Stimulated activated naive B cell treated with anti-CD40 and anti-IgM and Interleukin-4, amounts not matched to agents 10 μg/mL and 1 μg/mL and 100 μg/mL, for 72 hours (primary cell): Measurements from ENCODE around the gene SLC9A7.
"Not testable (repeated sequence)": the region's sequence is repeated elsewhere in the genome, so short reads cannot be mapped to it uniquely, and the experiment has no call there.

ENCODE experiments used
- ATAC-seq, 2 donors: fragments of 150-1000 bp; cut with Tn5 transposase; replicated peaks; 2 replicates each; pipeline ENCODE4 v1.10.0; 2021; ENCODE audit warnings: moderate library complexity in 1 of 2
- DNase-seq: peaks from one replicate; pipeline ENCODE4 v3.0.0; 2021
- H3K27ac Mint-ChIP-seq: one replicate; pipeline ENCODE4 v1.8.0; 2022; ENCODE audit warnings: mild to moderate bottlenecking, mixed read lengths
- H3K27me3 Mint-ChIP-seq, 2 donors: one replicate each; pipeline ENCODE4 v1.8.0; 2022; ENCODE audit warnings: mixed read lengths in 2 of 2
- H3K36me3 Mint-ChIP-seq, 2 donors: one replicate each; pipeline ENCODE4 v1.8.0; 2022; ENCODE audit warnings: mixed read lengths in 2 of 2, mild to moderate bottlenecking in 1 of 2
- H3K4me1 Mint-ChIP-seq, 2 donors: one replicate each; pipeline ENCODE4 v1.8.0; 2022; ENCODE audit warnings: mixed read lengths in 2 of 2, mild to moderate bottlenecking in 1 of 2
- H3K4me3 Mint-ChIP-seq, 2 donors: one replicate each; pipeline ENCODE4 v1.8.0; 2022; ENCODE audit warnings: mild to moderate bottlenecking in 2 of 2, mixed read lengths in 2 of 2, moderate library complexity in 1 of 2
- H3K9me3 Mint-ChIP-seq, 2 donors: one replicate each; pipeline ENCODE4 v1.8.0; 2022; ENCODE audit warnings: mixed read lengths in 2 of 2, mild to moderate bottlenecking in 1 of 2

Gene SLC9A7

DNA sequence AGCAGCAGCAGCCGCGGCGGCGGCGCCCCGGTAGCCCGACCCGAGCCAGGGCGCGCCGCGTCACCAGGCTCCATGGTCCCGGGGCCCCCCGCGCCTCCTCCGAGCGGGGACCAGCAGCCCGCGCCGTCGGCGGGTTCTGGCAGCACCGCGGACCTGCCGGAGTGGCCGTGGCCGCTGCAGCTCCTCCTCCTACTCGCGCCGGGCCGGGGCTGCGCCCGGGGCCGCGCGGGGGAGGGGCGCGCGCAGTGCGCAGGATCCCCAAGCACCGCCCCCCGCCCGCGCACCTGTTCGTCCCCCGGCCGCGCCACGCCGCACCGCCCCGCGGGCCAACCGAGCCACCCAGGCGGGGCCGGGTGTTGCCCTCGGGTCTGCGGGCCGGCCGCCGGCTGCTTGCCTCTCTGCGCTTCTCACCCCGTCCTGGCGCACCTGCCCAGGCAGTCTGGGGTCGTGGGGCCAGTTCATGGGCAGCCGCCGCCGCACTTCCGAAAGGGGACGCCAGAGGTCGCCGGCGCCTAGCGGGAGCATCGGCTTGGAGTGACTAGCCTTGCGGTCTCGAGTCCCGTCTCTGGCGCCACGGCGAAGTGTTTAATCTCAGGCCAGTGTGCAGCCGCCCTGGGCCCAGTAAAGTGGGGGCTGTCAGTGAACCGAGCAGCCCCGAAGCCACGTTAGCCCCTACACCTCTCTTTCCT lies at the start of gene SLC9A7:
Gene SLC9A7, minus strand, starts transcription at position 163 of the 689 bp plus-strand sequence. Its CDS starts 89 bp downstream, at position 74.
- Mint-ChIP-seq H3K27me3 (peaks cover 0 to 7% of the 10 kb centered on the region in 2 donors), H3K9me3 (peaks cover 0 to 4% of the 10 kb centered on the region in 2 donors)
- ATAC-seq, result peak; percentile 63 to 71

DNA sequence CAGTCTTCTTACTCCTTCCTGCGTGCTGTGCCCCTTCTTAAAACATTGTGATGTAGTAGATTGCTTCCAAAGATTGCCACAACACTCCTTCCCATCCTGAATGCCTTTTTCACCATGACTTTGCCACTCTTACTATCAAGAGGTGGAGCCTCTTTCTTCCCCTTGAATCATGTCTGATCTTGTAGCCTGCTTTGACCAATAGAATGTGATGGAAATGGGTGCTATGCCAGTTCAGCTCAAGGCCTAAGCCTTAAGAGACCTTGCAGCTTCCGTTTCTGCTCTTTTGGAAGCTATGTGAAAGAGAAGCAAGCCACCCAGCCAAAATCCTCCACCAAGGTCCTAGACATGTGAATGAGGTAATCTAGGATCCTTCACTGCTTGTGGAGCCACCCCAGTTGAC lies 46.4 kb upstream of the SLC9A7 start:
- no peaks in the 10 kb centered on the region for H3K36me3 Mint-ChIP-seq
- H3K27me3 Mint-ChIP-seq, result peaks cover 4 to 5% of the 10 kb centered on the region in 2 donors
- no peak overlapping the region for H3K27ac Mint-ChIP-seq
- H3K9me3 Mint-ChIP-seq, result peaks cover 0 to under 1% of the 10 kb centered on the region in 2 donors
- no peaks in the 10 kb centered on the region for H3K4me1 Mint-ChIP-seq
- DNase-seq (no peak), ATAC-seq (no peak)
- H3K4me3 Mint-ChIP-seq, result no peak overlapping the region

More for the DNA sequence above, at the start of gene SLC9A7:
- Mint-ChIP-seq H3K36me3 (peaks cover 12 to 30% of the 10 kb centered on the region in 2 donors), H3K4me3 (peak within 1 kb of the TSS; percentile 98 to 99), H3K27ac (peak within 1 kb of the TSS; percentile 97), H3K4me1 (peaks cover 12 to 17% of the 10 kb centered on the region in 2 donors)
- DNase-seq, result peak; percentile 83

DNA sequence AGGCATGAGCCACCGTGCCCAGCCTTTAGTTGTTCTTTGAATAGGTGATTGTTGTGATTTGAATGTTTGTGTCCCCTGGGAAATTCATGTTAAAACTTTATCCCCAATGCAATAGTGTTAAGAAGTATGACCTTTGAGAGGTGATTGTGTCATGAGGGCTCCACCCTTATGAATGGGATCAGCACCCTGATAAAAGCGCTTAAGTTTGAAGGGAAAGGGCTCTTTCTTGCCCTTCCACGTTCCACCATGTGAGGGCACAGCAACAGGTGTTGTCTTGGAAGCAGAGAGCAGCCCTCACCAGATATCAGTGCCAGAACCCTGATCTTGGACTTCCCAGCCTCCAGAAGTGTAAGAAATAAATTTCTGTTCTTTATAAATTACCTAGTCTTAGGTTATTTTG lies 44.2 kb upstream of the SLC9A7 start:
- H3K27me3 Mint-ChIP-seq, result peaks cover 0 to 4% of the 10 kb centered on the region in 2 donors
- ATAC-seq (no peak), DNase-seq (no peak)
- H3K4me1 Mint-ChIP-seq, result no peaks in the 10 kb centered on the region
- H3K4me3 Mint-ChIP-seq, result no peak overlapping the region
- H3K36me3 Mint-ChIP-seq, result no peaks in the 10 kb centered on the region
- no peak overlapping the region for H3K27ac Mint-ChIP-seq
- no peaks in the 10 kb centered on the region for H3K9me3 Mint-ChIP-seq

DNA sequence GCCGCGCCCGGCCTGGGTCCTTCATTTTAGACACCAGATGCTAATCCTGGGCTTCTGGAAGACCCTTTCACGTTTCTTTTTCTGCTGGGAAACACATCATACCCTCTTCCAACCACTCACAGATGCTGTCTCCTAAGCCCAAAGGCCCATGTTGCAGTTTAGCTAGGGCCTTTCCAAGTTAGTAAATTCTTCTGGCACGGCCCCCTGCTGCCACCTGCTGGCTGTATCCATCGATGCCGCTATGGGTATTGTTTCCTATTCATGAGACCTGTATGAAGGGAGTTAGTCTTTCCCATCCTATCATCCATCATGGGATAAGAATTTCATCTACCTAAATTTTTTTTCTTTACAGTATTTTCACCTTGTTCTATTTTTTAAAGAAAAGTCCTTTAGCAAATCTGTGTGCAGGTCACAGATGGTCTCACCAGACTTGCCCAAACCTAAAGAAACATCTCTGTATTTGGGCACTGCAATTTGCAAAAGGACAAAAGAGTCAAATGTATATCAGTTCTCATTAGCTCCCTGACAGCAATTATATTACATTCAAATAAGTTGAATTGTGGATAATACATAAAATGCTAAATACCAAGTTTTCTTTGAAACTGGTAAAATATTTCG lies 37.8 kb upstream of the SLC9A7 start:
- H3K36me3 Mint-ChIP-seq, result no peaks in the 10 kb centered on the region
- peaks cover 0 to 4% of the 10 kb centered on the region in 2 donors for H3K27me3 Mint-ChIP-seq
- H3K9me3 Mint-ChIP-seq, result no peaks in the 10 kb centered on the region
- peaks cover 11 to 15% of the 10 kb centered on the region in 2 donors for H3K4me1 Mint-ChIP-seq
- no peak overlapping the region for H3K4me3 Mint-ChIP-seq
- ATAC-seq (peak; percentile 74 to 80), DNase-seq (peak; percentile 57)
- H3K27ac Mint-ChIP-seq, result no peak overlapping the region

DNA sequence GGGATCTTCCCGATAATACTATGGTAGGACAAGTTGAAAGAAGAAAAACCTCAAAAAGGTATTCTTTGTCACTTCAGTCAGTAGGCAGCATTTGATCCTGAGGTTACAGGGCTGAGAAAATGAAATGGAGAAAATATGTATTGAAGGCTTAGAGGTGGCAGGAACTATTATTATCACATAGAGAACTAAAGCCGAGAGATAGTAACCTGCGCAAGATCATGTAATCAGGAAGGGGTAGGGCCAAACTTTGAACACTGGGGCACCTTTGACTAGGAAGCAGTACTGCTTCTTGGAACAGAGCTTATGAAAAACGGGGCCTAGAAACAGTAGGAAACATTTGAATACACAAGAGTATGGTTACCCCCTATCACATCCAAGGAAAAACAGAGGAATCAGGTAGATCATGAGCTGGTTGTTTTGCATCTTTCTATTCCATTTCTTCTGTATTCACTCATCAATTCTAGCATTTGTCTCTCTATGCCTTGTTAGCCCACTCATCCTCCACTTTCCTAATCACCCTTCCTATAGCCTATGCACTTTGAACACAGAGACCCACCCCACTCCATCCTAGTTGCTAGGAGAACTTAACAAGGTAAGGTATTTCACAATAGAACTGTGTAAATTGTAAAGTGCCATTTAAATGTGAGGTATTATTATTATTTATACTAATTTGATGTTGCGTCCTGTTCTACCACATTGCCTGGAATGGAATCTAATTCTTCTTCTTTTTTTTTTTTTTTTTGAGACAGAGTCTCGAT lies 34.6 kb upstream of the SLC9A7 start:
- H3K4me1 Mint-ChIP-seq, result peaks cover 11 to 16% of the 10 kb centered on the region in 2 donors
- H3K36me3 Mint-ChIP-seq, result no peaks in the 10 kb centered on the region
- no peak overlapping the region for H3K4me3 Mint-ChIP-seq
- H3K9me3 Mint-ChIP-seq, result no peaks in the 10 kb centered on the region
- no peak for DNase-seq
- no peaks in the 10 kb centered on the region for H3K27me3 Mint-ChIP-seq
- no peak overlapping the region for H3K27ac Mint-ChIP-seq
- no peak for ATAC-seq

DNA sequence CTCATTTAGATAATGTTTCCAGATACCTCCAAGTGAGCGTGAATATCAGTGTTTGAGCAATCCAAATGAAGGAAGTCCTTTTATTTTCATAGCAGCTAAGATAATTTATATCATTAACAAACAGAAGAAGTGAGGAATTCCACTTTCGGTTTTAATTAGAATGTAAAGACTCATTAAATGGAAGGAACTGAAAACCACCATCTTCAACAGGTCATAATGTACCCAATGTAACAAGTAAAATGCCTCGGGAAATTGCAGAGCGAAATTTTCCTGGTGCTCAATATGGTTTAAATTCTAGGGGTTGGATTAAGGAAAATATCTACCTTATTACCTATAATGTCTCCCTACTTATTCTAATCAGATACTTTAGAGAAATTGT lies 33.9 kb upstream of the SLC9A7 start:
- peak overlapping the region; percentile 10 to 61 for H3K4me3 Mint-ChIP-seq
- ATAC-seq, result peak in 1 of 2 donors; percentile 44
- H3K9me3 Mint-ChIP-seq, result no peaks in the 10 kb centered on the region

DNA sequence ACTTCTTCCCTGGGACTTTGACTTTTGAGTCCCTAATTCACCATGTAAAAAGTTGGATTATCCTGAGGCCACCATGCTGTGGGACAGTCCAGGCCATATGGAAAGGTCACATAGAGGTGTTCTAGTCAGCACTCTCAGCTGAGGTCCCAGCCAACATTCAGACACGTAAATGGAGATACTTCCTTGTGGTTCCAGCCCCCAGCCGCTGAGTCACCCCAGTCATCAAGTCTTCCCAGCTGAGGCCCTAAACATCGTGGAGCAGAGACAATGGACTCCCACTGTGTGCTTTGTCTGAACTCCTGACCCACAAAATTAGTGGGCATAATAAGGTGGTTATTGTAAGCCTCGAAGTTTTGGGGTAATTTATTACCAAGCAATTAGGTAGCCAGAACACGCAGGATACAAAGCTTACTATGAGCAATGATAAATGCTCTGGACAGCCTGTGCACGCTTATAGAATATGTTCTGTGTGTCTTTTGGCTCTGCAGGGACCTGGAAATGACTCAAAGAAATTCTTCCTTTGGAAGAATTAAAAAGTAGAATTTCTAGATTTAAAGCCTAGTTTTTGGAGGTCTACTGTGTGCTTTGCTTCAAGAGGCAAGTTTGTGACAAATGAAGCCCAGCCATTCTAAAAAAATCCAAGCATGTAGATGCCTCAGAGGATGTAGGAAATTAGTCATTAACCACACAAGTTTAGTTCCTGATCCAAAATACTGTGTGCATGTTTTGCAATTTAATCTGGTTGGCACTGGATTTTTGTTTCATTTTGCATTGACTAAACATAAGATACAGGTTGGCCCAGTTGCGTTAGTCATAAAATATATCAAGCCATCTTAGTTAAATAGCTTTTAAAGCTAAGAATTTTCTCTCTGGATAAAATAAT lies 33.2 kb upstream of the SLC9A7 start:
- peak overlapping the region; percentile 10 to 61 for H3K4me3 Mint-ChIP-seq
- H3K4me1 Mint-ChIP-seq, result peaks cover 11 to 16% of the 10 kb centered on the region in 2 donors

More for the DNA sequence above, 33.9 kb upstream of the SLC9A7 start:
- Mint-ChIP-seq H3K27me3 (no peaks in the 10 kb centered on the region), H3K4me1 (peaks cover 11 to 16% of the 10 kb centered on the region in 2 donors), H3K36me3 (no peaks in the 10 kb centered on the region), H3K27ac (peak overlapping the region; percentile 14)
- no peak for DNase-seq

DNA sequence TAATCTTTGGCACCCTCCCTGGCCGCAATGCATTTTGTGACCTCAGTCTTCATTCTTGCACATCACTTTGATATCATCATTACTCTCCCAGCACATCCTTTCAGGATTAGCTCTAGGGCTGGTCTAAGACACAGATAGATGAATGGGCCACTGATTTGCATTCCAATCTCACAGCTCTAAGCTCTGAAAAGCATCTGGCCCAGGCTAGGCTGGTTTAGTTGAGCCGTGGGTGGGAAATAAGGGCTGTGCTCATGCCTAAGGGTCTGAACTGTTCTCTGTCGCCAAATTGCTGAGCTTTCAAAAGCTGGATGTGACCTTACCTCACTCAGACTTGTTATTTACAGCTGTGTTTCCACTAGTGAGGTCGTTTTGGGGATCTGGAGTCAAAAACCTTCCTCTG lies 30.0 kb upstream of the SLC9A7 start:
- DNase-seq (no peak), ATAC-seq (no peak)
- H3K27me3 Mint-ChIP-seq, result peaks cover 0 to 4% of the 10 kb centered on the region in 2 donors
- H3K36me3 Mint-ChIP-seq, result no peaks in the 10 kb centered on the region
- no peak overlapping the region for H3K4me3 Mint-ChIP-seq
- H3K4me1 Mint-ChIP-seq, result peaks cover 11% of the 10 kb centered on the region in 2 donors
- no peak overlapping the region for H3K27ac Mint-ChIP-seq
- no peaks in the 10 kb centered on the region for H3K9me3 Mint-ChIP-seq

More for the DNA sequence above, 33.2 kb upstream of the SLC9A7 start:
- DNase-seq, result no peak
- H3K27ac Mint-ChIP-seq, result peak overlapping the region; percentile 31
- no peaks in the 10 kb centered on the region for H3K9me3 Mint-ChIP-seq
- no peaks in the 10 kb centered on the region for H3K36me3 Mint-ChIP-seq
- H3K27me3 Mint-ChIP-seq, result no peaks in the 10 kb centered on the region
- peak; percentile 83 to 85 for ATAC-seq

DNA sequence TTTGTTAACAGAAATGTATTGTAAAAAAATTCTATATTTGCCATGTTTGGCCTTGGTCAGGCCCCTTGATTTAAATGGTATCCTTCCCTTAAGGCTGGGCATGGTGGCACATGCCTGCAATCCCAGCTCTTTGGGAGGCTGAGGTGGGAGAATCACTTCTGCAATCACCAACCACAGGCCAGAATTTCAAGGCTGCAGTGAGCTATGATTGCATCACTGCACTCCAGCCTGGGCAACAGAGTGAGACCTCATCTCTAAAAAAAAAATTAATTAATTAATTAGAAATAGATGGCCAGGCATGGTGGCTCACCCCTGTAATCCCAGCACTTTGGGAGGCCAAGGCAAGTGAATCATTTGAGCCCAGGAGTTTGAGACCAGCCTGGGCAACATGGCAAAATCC lies 25.5 kb upstream of the SLC9A7 start:
- H3K27me3 Mint-ChIP-seq, H3K36me3 Mint-ChIP-seq, H3K4me1 Mint-ChIP-seq, ATAC-seq, H3K27ac Mint-ChIP-seq, H3K4me3 Mint-ChIP-seq, H3K9me3 Mint-ChIP-seq, DNase-seq: not testable (repeated sequence)

DNA sequence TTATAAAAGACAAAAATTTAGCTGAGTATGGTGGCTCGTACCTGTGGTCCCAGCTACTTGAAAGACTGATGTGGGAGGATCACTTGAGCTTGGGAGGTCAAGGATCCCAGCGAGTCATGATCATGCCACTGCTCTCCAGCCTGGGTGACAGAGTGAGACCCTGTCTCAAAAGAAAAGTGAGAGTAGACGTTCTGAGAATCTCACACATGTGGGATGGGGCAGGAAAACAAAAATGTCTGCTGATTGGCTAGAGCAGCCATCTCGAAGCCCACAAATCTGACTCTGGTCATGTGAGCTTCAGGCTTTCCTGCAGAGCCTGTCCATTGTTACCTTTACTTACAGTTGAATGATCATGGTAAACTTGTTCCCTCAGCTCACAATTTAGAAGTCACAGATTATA lies 23.1 kb upstream of the SLC9A7 start:
- no peak for ATAC-seq
- Mint-ChIP-seq H3K4me1 (peaks cover 0 to 11% of the 10 kb centered on the region in 2 donors), H3K27me3 (peaks cover 0 to 4% of the 10 kb centered on the region in 2 donors), H3K4me3 (no peak overlapping the region), H3K9me3 (no peaks in the 10 kb centered on the region), H3K36me3 (no peaks in the 10 kb centered on the region), H3K27ac (no peak overlapping the region)
- DNase-seq, result no peak

DNA sequence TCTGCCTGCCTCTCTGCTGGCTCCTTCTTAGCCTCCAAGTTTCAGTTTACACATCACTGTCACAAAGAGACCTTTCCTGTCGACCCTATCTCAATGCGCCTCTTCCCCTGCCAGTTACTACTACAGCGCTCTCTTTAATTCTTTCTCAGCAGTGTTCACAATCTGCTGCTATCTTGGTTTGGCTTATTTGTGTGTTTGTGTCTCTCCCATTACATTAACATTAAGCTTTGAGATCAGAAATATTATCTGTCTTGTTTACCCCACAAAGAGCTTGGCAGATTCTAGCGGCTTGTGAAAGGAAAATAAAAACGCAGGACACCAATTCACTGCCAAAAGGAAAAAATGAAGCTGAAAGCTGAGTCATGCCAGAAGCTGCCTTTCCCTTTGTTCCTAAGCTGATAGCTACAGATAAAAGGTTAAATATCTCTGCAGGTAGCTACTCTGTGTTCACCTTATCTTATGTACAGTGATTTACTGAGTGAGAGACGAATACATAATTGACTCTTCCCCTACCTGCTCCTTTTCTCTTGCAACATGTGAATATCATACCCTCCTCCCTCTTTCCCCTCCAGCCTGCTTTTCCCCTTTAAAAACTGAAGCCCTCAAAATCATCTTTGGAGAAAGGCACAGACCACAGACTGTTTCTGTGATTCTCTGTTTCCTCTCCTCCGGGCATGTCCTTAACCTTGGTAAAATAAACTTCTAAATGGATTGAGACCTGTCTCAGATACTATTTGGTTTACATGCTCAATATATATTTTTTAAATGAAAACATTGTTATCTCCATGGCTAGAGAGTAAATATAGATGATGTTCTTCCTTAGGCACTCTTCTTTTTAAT lies 19.3 kb upstream of the SLC9A7 start:
- ATAC-seq, result no peak
- Mint-ChIP-seq H3K27ac (no peak overlapping the region), H3K9me3 (no peaks in the 10 kb centered on the region), H3K36me3 (no peaks in the 10 kb centered on the region), H3K27me3 (no peaks in the 10 kb centered on the region), H3K4me3 (no peak overlapping the region), H3K4me1 (peaks cover 0 to 11% of the 10 kb centered on the region in 2 donors)
- DNase-seq, result no peak

DNA sequence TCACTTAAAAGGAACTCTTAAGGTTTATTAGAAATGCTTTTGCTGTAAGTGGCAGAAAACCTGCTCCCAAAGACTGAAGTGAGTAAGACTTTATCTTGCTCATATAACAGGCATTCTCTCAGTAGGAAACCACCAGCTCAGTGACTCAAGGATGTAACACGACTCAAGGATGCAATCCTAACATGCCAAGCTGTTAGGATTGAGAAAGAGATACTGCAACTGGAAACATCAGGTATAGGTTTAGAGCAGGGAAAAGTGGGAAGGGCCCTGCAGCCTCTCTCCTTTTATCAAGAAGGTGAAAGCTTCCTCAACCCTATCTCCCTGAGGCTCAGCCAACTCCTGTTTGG lies 11.9 kb upstream of the SLC9A7 start:
- DNase-seq, result no peak
- Mint-ChIP-seq H3K27ac (no peak overlapping the region), H3K27me3 (no peaks in the 10 kb centered on the region), H3K9me3 (no peaks in the 10 kb centered on the region), H3K4me3 (no peak overlapping the region), H3K36me3 (no peaks in the 10 kb centered on the region), H3K4me1 (peaks cover 0 to 3% of the 10 kb centered on the region in 2 donors)
- ATAC-seq, result no peak
